A549 treated with AZD9567 at 1 μM for 4 hours (cell line): ENCODE data around the gene PINLYP. TPM values are rescaled to one million over a fixed set of nuclear protein-coding genes. Genes with fewer than 3 reads are reported as not detected.

Experiments
- total RNA-seq: library from RNA; stranded (reverse); fragments of 200-300 nt; extraction: Qiagen RNA extraction; gene quantifications from 5 replicates; pipeline ENCODE4 v1.2.3, GENCODE V29; 2022; ENCODE audit not compliant: insufficient read depth

Gene PINLYP
- total RNA-seq, result 0.22 to 0.52 TPM (median 0.27 TPM) in 4 of 5 replicates, not detected in the other

DNA sequence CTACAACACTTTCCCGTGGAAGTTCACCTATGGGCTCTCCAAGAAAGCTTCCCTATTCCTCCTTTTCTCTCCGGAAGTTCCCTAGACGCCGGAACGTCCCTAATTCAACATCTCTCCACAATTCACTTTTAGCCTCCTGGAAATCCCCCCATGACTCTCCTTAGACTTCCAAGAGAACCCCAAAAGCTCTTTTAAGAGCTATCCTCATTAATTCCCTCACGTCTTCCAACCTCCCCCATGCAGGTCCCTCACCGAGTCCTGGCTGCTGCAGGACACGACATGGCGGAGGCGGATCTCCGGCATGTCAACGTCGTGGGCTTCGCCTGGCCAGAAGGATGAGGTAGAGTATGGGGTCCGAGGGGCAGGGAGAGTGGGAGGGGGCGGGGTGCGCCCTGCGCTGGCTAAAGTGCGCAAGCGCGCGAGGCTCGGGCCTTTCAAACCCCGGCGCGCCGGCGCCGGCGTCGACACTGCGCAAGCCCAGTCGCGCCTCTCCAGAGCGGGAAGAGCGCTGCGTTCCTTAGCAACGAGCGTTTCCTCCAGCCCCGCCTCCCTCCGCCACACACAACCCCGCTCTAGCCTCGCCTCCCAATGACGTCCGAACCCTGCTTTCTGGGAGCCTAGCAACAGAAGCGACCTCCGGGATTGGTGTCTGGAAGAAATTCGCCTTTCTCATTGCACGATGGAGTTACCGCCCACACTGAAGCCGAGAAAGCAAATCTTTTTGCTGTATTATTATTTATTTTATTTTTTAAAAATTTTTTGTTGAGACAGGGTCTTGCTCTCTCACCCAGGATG is at the start of gene PINLYP, which contains the start of gene XRCC1:
TSS of gene PINLYP (plus strand) at position 646 of the 795 bp plus-strand sequence. CDS start 1,391 bp downstream, outside the sequence.
TSS of gene XRCC1 (minus strand) at position 372 of the 795 bp plus-strand sequence. CDS start at position 303, 69 bp downstream.

DNA sequence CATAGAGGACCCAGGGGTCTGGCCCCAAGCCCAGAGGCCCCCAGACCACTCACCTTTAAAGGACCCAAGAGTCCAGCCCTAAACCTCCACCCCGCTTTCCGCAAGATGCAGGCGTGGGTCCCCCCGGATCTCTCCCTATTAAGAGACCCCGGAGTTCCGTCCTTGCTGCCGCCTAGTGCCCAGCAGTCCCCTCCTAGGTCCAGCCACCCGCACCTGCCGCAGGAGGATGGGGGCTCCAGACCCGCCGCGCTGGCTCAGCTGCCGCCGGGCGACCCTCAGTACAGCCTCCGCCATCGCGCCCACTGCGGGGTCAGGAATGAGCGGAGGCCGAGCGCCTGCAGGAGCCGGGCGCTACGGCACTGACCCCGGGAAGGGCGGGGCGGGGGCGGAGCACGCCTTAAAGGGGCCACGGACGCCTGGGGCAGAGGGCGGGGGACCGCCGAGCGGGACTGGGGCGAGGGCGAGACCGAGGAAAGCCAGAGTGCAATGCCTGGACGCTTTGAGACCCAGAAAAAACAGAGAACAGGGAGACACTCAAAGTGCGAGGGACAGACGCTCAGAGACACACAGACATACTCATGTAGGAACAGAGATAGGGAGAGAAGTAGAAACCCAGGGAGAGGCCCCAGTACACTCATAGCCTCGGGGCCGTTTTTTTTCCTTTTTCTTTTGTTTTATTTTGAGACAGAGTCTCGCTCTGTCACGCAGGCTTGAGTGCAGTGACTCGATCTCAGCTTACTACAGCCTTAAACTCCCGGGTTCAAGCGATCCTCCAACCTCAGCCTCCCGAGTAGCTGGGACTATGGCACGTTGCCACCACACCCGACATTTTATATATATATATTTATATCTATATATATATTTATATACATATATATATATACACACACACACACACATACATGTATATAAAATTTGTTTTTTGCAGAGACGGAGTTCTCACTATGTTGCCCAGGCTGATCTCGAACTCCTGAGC is 48.4 kb upstream of the PINLYP start, which contains the start of gene ETHE1:
TSS of gene ETHE1 (minus strand) at position 318 of the 976 bp plus-strand sequence. CDS start at position 294, 24 bp downstream.

DNA sequence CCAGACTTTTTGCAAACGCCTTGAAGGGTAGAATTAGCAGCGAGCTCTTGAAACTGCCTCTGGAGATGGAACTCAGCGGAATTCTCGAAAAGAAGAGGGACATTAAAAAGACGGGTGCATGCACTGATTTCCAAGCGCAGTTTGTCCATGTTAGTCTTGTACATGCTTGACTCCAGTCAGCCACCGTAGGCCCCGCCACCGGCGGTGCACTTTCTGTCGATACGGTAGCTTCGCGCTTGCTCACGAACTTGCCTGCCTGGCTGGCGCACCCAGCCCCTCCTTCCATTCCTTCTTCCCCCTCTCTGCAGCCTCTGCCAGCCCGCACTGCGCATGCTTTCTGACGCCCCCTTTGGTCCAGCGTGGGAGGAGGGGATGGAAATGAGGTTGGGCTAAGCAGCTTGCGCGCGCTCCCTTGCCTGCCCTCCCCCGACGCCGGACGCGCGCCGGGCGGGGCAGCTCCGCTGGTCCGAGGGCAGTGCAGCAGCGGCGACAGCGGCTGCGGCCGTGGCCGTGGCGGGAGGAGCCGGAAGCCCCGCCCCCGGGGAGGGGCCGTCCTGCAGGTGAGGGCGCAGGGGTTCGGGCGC is 42.5 kb upstream of the PINLYP start, which contains the start of gene ZNF575:
TSS of gene ZNF575 (plus strand) at position 227 of the 584 bp plus-strand sequence. CDS start 1,235 bp downstream, outside the sequence.

DNA sequence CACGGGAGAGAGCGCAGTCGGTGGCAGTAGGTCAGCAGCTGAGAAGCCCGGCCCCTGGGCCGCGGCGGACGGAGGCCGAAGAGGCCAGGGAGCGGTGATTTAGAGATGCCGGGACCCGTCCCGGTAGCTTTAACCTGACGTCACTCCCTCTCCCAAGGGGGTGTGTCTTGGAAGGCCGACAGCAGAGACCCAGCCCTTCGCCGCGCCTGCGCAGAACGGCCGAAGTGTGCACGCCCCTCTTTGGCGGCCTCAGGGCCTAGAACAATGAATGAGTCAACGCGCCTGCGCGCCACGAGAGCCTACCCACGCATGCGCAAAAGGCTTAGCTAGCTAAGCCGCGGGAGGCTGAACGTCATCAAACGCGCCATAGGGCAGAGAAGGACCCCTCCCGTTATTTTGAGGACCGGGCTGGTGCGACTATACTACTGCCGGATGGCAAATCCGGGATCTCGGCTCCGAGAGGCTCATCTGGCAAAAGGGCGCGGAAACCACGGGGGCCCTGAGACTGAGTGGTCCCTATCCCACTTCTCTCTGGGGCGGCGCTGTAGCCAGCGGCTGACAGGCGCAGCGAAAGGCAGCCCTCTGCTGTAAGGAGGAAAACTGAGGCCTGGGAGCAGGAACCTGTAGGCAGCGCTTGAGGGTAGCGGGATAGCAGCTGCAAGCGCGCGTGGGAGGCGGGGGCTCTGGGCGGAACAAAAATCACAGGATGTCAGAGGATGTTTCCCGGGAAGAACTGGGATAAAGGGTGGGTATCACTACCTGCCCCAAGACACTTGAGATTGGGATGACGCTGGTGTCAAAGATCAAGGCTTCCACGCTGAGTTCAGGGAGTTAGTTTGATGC is 20.6 kb downstream of the PINLYP start, which contains the start of the genes IRGQ and ZNF576:
TSS of gene IRGQ (minus strand) at position 136 of the 843 bp plus-strand sequence. CDS start 796 bp downstream, outside the sequence.
TSS of gene ZNF576 (plus strand) at position 597 of the 843 bp plus-strand sequence. CDS start 514 bp downstream, outside the sequence.

DNA sequence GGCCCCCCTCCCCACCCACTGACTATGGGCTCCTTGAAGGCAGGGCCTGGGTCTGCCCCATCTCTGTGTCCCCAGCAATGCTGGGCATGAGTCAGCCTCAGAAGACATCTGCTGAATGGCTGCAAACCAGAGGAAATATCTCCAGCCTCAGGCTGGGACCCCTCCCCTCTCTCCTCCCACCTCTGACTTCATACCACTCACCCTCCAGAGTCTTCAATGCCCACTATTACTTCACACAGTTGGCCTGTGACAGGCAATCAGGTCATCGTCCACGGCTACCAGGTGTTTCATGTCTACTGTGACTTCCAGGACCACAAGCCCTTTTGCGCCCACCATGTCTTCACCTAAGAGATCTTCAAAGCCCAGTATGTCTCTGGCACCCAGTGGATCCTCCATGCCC is 36.2 kb downstream of the PINLYP start, which contains the start of gene SRRM5:
TSS of gene SRRM5 (plus strand) at position 301 of the 400 bp plus-strand sequence. CDS start at position 335, 34 bp downstream.

DNA sequence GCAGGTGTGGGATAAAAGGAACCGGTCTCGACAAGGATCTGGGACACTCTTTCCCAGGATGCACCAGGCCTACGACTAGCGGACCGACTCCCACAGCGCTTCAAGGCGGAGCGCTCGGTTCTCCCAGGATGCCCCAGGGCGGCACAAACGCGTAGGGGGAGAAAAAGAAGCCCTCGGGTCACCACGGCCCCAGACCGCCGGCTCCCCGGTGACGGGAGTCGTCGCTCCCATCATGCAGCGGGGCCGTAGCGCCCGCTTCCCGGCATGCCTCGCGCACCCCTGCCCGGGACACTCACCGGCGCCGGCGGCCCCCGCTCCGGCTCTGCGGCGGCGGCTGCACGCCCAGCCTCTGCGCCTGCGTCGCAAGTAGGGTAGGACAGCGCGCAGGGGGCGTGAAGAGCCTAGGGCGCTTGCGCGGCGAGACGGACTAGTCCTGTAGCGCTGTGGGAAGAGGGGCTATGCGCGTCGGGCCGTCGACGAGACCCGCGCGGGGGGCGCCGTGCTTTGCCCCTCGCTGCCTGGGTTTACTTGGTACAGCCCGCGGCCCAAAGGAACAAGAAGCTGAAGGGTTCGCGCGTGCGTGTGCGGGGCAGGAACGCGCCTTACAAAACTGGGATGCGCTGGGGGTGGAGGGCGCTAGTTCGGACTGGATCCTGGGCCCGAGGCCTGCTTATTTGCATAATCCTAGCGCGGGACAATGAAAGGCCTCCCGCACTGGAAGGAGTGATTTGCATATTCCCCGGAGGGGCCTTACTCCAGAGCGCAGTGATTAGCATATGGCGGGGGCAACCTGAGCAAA is 43.9 kb downstream of the PINLYP start, which contains the start of gene ZNF428:
TSS of gene ZNF428 (minus strand) at position 368 of the 799 bp plus-strand sequence. CDS start 5,325 bp downstream, outside the sequence.

Other genes starting within 250 kb of the PINLYP start
- gene CD177, start 222.1 kb upstream of the PINLYP start, total RNA-seq, result 0.07 to 0.09 TPM (median 0.08 TPM) in 4 of 5 replicates, not detected in the other
- gene TEX101, start 160.9 kb upstream of the PINLYP start, total RNA-seq, result not detected in 5 replicates
- 0.19 to 0.68 TPM (median 0.42 TPM) in 4 of 5 replicates, not detected in the other for gene LYPD3, start 110.2 kb upstream of the PINLYP start, total RNA-seq
- 3.2 to 10.2 TPM (median 9.0 TPM) in 5 replicates for gene PHLDB3, start 71.1 kb upstream of the PINLYP start, total RNA-seq
- 31.4 to 53.1 TPM (median 51.8 TPM) in 5 replicates for gene ETHE1, start 48.6 kb upstream of the PINLYP start, total RNA-seq
- 1.8 to 2.4 TPM (median 2.1 TPM) in 4 of 5 replicates, not detected in the other for gene ZNF575, start 42.6 kb upstream of the PINLYP start, total RNA-seq
- gene XRCC1, start 274 bp upstream of the PINLYP start, total RNA-seq, result 22.7 to 29.4 TPM (median 27.4 TPM) in 5 replicates
- 4.6 to 10.5 TPM (median 5.9 TPM) in 5 replicates for gene IRGQ, start 20.3 kb downstream of the PINLYP start, total RNA-seq
- 20.0 to 21.3 TPM (median 20.5 TPM) in 5 replicates for gene ZNF576, start 20.8 kb downstream of the PINLYP start, total RNA-seq
- gene SRRM5, start 36.3 kb downstream of the PINLYP start, total RNA-seq, result 0.52 to 0.80 TPM (median 0.67 TPM) in 4 of 5 replicates, not detected in the other
- gene ZNF428, start 43.8 kb downstream of the PINLYP start, total RNA-seq, result 40.1 to 61.6 TPM (median 59.4 TPM) in 5 replicates
- gene CADM4, start 64.0 kb downstream of the PINLYP start, total RNA-seq, result 5.5 to 10.0 TPM (median 9.6 TPM) in 5 replicates
- 62.1 to 69.9 TPM (median 69.1 TPM) in 5 replicates for gene PLAUR, start 94.4 kb downstream of the PINLYP start, total RNA-seq
- gene IRGC, start 140.3 kb downstream of the PINLYP start, total RNA-seq, result not detected in 5 replicates
- 50.2 to 64.4 TPM (median 56.7 TPM) in 5 replicates for gene SMG9, start 179.2 kb downstream of the PINLYP start, total RNA-seq
- gene KCNN4, start 205.2 kb downstream of the PINLYP start, total RNA-seq, result 29.1 to 47.0 TPM (median 45.0 TPM) in 5 replicates
- gene LYPD5, start 226.6 kb downstream of the PINLYP start, total RNA-seq, result 0.07 to 0.30 TPM (median 0.17 TPM) in 4 of 5 replicates, not detected in the other